GM12878 (cell line): ENCODE measurements around the gene SLC34A1. TPM values are rescaled to one million over a fixed set of nuclear protein-coding genes. Genes with fewer than 3 reads are reported as not detected.
A peak's percentile ranks its signal among the peaks of the same experiment; 100 is the strongest.

Source experiments
- ATAC-seq: fragments of 200-7000 bp; cut with Tn5 transposase; 3 replicates; pipeline ENCODE4 v1.9.1; 2020; ENCODE audit warnings: mild to moderate bottlenecking, moderate library complexity
- BruUV-seq: library from RNA; stranded (reverse); fragments of 400-500 nt; replicated peaks from 2 replicates; lab custom pipeline; 2021; lab: Mats Ljungman, UMichigan
- CTCF ChIA-PET: fragments of 300-600 bp; sonication (Branson Sonifier 250); formaldehyde crosslinking; extraction: SDS; loops from one replicate; lab custom pipeline; 2021; ENCODE audit warnings: inconsistent platforms; lab: Yijun Ruan, JAX
- POLR2A ChIA-PET: fragments of 350-600 bp; formaldehyde crosslinking; extraction: SDS; loops from one replicate; lab custom pipeline; 2021; ENCODE audit warnings: inconsistent platforms; lab: Charles Lee
- RAD21 ChIA-PET: fragments of 300-600 bp; sonication (Branson Sonifier 250); formaldehyde crosslinking; loops from one replicate; lab custom pipeline; 2023; ENCODE audit warnings: antibody characterized with exemption; ENCODE audit not compliant: unreplicated experiment; lab: Charles Lee
- SMC1A ChIA-PET: fragments of 300-600 bp; sonication (Branson Sonifier 250); formaldehyde crosslinking; loops from one replicate; lab custom pipeline; 2023; ENCODE audit not compliant: unreplicated experiment, uncharacterized antibody; lab: Charles Lee
- DNase-seq: peaks from one replicate; pipeline ENCODE4 v3.0.0-alpha.2; 2011; ENCODE audit warnings: low read depth, low spot score
- FAIRE-seq: peaks from 3 replicates; lab custom pipeline; 2011; peaks lifted over from hg19 to GRCh38; lab: Jason Lieb, UNC
- H2AFZ ChIP-seq: 2 replicates; pipeline ENCODE4 v1.6.0; 2011; ENCODE audit warnings: low read depth, low read length, control low read depth; ENCODE audit not compliant: control insufficient read depth
- H3K27ac ChIP-seq: 2 replicates; pipeline ENCODE4 v1.5.1; 2011; ENCODE audit warnings: control low read depth; ENCODE audit not compliant: control insufficient read depth, insufficient read depth
- H3K27me3 ChIP-seq, 2 experiments: replicated peaks in 1 of 2; 2 replicates each; pipeline versions ENCODE4 v1.6.0 to v1.6.1; 2011; ENCODE audit warnings: low read length in 1 of 2; ENCODE audit not compliant: control insufficient read depth in 2 of 2, insufficient read depth in 2 of 2
- H3K36me3 ChIP-seq, 2 experiments: 2 replicates each; pipeline ENCODE4 v1.5.1; 2011; ENCODE audit warnings: low read length in 1 of 2; ENCODE audit not compliant: control insufficient read depth in 2 of 2, insufficient read depth in 2 of 2
- H3K4me1 ChIP-seq: 2 replicates; pipeline ENCODE4 v1.6.1; 2011; ENCODE audit warnings: mild to moderate bottlenecking, low read length, moderate library complexity, mixed read lengths; ENCODE audit not compliant: control insufficient read depth, insufficient read depth
- H3K4me2 ChIP-seq: 2 replicates; pipeline ENCODE4 v1.6.0; 2011; ENCODE audit warnings: control low read depth; ENCODE audit not compliant: control insufficient read depth, insufficient read depth
- H3K4me3 ChIP-seq: fragments of 200-600 bp; sonication (generic); 2 replicates; pipeline ENCODE4 v1.5.1; 2016
- H3K79me2 ChIP-seq: 2 replicates; pipeline ENCODE4 v1.6.0; 2011; ENCODE audit warnings: low read length; ENCODE audit not compliant: control insufficient read depth, insufficient read depth
- H3K9ac ChIP-seq: 2 replicates; pipeline ENCODE4 v1.8.0; 2011; ENCODE audit warnings: low read length, control low read depth, mixed read lengths; ENCODE audit not compliant: control insufficient read depth, insufficient read depth
- H3K9me3 ChIP-seq: replicated peaks from 3 replicates; pipeline ENCODE4 v1.5.1; 2011; ENCODE audit warnings: mild to moderate bottlenecking, low read length; ENCODE audit not compliant: control insufficient read depth, insufficient read depth
- H4K20me1 ChIP-seq: 2 replicates; pipeline ENCODE4 v1.6.0; 2011; ENCODE audit not compliant: control insufficient read depth, insufficient read depth
- ASH2L ChIP-seq: fragments of 300-600, 200-600 bp; sonication (generic); IDR thresholded peaks from 2 replicates; pipeline ENCODE4 v1.6.1; 2017; ENCODE audit warnings: low read depth, mild to moderate bottlenecking, borderline replicate concordance
- ELK1 ChIP-seq: IDR thresholded peaks from 2 replicates; pipeline ENCODE4 v1.6.1; 2012; ENCODE audit warnings: low read depth, low read length, improper control_type of control experiment
- ESRRA ChIP-seq: IDR thresholded peaks from 2 replicates; pipeline ENCODE4 v1.6.1; 2012; ENCODE audit warnings: mild to moderate bottlenecking, low read length, improper control_type of control experiment
- IKZF2 ChIP-seq, 2 experiments: fragments of 450-650 bp; IDR thresholded peaks; 2 replicates each; pipeline ENCODE4 v1.6.1; 2017; ENCODE audit warnings: mild to moderate bottlenecking in 2 of 2, moderate library complexity in 2 of 2
- IRF4 ChIP-seq: IDR thresholded peaks from 2 replicates; pipeline ENCODE4 v1.6.1; 2011; ENCODE audit warnings: low read depth, low read length
- JUNB ChIP-seq: IDR thresholded peaks from 2 replicates; pipeline ENCODE4 v1.6.1; 2016; ENCODE audit warnings: antibody characterized with exemption, mild to moderate bottlenecking
- KAT2A ChIP-seq: conservative IDR thresholded peaks from 2 replicates; pipeline ENCODE4 v1.6.1; 2011; ENCODE audit warnings: low read depth, low read length; ENCODE audit not compliant: control insufficient read depth
- KDM1A ChIP-seq: fragments of 200-600 bp; sonication (generic); IDR thresholded peaks from 2 replicates; pipeline ENCODE4 v1.6.1; 2016; ENCODE audit warnings: borderline replicate concordance
- MEF2A ChIP-seq: IDR thresholded peaks from 2 replicates; pipeline ENCODE4 v1.6.1; 2011; ENCODE audit warnings: low read depth, mild to moderate bottlenecking, low read length, moderate library complexity; ENCODE audit not compliant: insufficient read depth
- MXI1 ChIP-seq: fragments of 150-350 bp; IDR thresholded peaks from 2 replicates; pipeline ENCODE4 v1.6.1; 2011; ENCODE audit warnings: low read depth, mild to moderate bottlenecking, inconsistent platforms, low read length, improper control_type of control experiment
- PBX3 ChIP-seq: IDR thresholded peaks from 2 replicates; pipeline ENCODE4 v1.6.1; 2011; ENCODE audit warnings: mild to moderate bottlenecking, low read depth, low read length, moderate library complexity; ENCODE audit not compliant: insufficient replicate concordance
- SMAD1 ChIP-seq: fragments of 450-650 bp; IDR thresholded peaks from 2 replicates; pipeline ENCODE4 v1.6.1; 2018; ENCODE audit warnings: mild to moderate bottlenecking, low read depth; ENCODE audit not compliant: partially characterized antibody
- ZSCAN29 ChIP-seq: fragments of 450-650 bp; IDR thresholded peaks from 2 replicates; pipeline ENCODE4 v1.6.1; 2017; ENCODE audit warnings: mild to moderate bottlenecking, moderate library complexity
- WGBS: methylation state at CpG from one replicate; pipeline ENCODE4 v1.1.6; 2016; ENCODE audit warnings: low lambda C conversion rate; ENCODE audit not compliant: insufficient replicate concordance, insufficient coverage; ENCODE audit errors: missing lambda C conversion rate; 5-methylcytosine and 5-hydroxymethylcytosine counted together
- in situ Hi-C: fragments of 300-500 bp; cut with MboI; formaldehyde crosslinking; loops from 9 replicates; pipeline ENCODE4 v1.14.3; 2018; ENCODE audit warnings: mixed read lengths
- intact Hi-C: fragments of 100-400 bp; cut with micrococcal nuclease; formaldehyde crosslinking; loops from one replicate; pipeline ENCODE4 v1.14.2; 2022; ENCODE audit not compliant: unreplicated experiment
- polyA plus RNA-seq, 11 experiments: library from polyadenylated mRNA; depleted of rRNA in 4 of 11; unstranded in 6 of 11; stranded (reverse) in 5 of 11; fragments of >200 nt; fragmentation: Nextera tagmentation in 4 of 11; fragmentation: Illumina TruSeq in 1 of 11; extraction: Ambion mirVana in 4 of 11; extraction: Trizol in 1 of 11; gene quantifications; 1 replicate in 1 of 11; 2 replicates in 10 of 11; pipeline versions ENCODE4 v1.2.1 to v1.2.3, GENCODE V29; 2011 to 2016; ENCODE audit warnings: inconsistent platforms in 2 of 11, missing spikeins in 2 of 11, low read depth in 1 of 11
- total RNA-seq, 4 experiments: library from RNA; depleted of rRNA in 3 of 4; stranded (reverse); fragments of >200 nt in 3 of 4; fragmentation: Illumina TruSeq in 1 of 4; extraction: Trizol in 1 of 4; gene quantifications; 2 replicates each; pipeline versions ENCODE4 v1.2.1 to v1.2.3, GENCODE V29; 2013 to 2021
- TF ChIP-seq, protein P1 (sequence below): fragments of 450-650 bp; IDR thresholded peaks from 2 replicates; pipeline ENCODE4 v1.6.1; 2017; ENCODE audit warnings: mild to moderate bottlenecking, moderate library complexity

The SLC34A1 gene
- total and polyA plus RNA-seq, 10 of the 15 experiments (the other 5 are each of a cell fraction or from before 2014, with no cell fraction given), result 0.03 to 0.14 (median 0.09) TPM; not detected in 2

- Histone ChIP-seq H3K27ac (no peak overlapping the region), H2AFZ (no peak overlapping the region), H3K36me3 (peaks cover 0 to 11% of the 10 kb centered on the region in 2 experiments; a peak in 2 of 4 replicates), H3K27me3 (no peaks in the 10 kb centered on the region), H3K9me3 (no peaks in the 10 kb centered on the region), H3K9ac (no peak overlapping the region), H3K79me2 (peaks cover 52% of the 10 kb centered on the region), H3K4me3 (peak overlapping the region; percentile 98; the same call in 1 of the 2 replicates), H3K4me2 (peak overlapping the region; percentile 90), H4K20me1 (0 out of 2 replicates have a peak, but pooled peaks cover 3% of the 10 kb centered on the region), H3K4me1 (peaks cover 13% of the 10 kb centered on the region)
- SMC1A ChIA-PET, result interaction anchor here (0.6 to 1.8 kb wide), 5 partner anchors 9 to 71 kb away, joined by 3 to 8 read pairs (median 4); partner anchors contain the start of gene RGS14
- in situ Hi-C loops (no loop called here), intact Hi-C loops (no loop called here)
- no peak for ATAC-seq
- FAIRE-seq, result no peak
- POLR2A ChIA-PET, result interaction anchor here (0.6 to 1.5 kb wide), 4 partner anchors 9 to 15 kb away, joined by 3 read pairs; partner anchors contain the start of gene RGS14
- CTCF ChIA-PET, result interaction anchor here (0.6 to 3.0 kb wide), 7 partner anchors 9 to 106 kb away, joined by 3 to 11 read pairs (median 5); no protein-coding TSS in a partner anchor
- TF ChIP-seq KAT2A, result no peak
- TF ChIP-seq JUNB, result no peak
- no peak for TF ChIP-seq MEF2A
- no peak for TF ChIP-seq IKZF2 (IDR thresholded peaks at IDR 0.05)
- no peak for TF ChIP-seq ELK1
- no peak for TF ChIP-seq ZSCAN29
- TF ChIP-seq ESRRA, result no peak
- no peak for TF ChIP-seq PBX3
- TF ChIP-seq, protein P1, sequence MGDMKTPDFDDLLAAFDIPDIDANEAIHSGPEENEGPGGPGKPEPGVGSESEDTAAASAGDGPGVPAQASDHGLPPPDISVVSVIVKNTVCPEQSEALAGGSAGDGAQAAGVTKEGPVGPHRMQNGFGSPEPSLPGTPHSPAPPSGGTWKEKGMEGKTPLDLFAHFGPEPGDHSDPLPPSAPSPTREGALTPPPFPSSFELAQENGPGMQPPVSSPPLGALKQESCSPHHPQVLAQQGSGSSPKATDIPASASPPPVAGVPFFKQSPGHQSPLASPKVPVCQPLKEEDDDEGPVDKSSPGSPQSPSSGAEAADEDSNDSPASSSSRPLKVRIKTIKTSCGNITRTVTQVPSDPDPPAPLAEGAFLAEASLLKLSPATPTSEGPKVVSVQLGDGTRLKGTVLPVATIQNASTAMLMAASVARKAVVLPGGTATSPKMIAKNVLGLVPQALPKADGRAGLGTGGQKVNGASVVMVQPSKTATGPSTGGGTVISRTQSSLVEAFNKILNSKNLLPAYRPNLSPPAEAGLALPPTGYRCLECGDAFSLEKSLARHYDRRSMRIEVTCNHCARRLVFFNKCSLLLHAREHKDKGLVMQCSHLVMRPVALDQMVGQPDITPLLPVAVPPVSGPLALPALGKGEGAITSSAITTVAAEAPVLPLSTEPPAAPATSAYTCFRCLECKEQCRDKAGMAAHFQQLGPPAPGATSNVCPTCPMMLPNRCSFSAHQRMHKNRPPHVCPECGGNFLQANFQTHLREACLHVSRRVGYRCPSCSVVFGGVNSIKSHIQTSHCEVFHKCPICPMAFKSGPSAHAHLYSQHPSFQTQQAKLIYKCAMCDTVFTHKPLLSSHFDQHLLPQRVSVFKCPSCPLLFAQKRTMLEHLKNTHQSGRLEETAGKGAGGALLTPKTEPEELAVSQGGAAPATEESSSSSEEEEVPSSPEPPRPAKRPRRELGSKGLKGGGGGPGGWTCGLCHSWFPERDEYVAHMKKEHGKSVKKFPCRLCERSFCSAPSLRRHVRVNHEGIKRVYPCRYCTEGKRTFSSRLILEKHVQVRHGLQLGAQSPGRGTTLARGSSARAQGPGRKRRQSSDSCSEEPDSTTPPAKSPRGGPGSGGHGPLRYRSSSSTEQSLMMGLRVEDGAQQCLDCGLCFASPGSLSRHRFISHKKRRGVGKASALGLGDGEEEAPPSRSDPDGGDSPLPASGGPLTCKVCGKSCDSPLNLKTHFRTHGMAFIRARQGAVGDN, result no peak
- no peak for TF ChIP-seq IRF4
- no peak for TF ChIP-seq ASH2L
- TF ChIP-seq KDM1A, result no peak
- TF ChIP-seq SMAD1, result no peak
- no peak for TF ChIP-seq MXI1
- RAD21 ChIA-PET, result interaction anchor here (0.9 to 1.0 kb wide), 2 partner anchors 9 to 21 kb away, joined by 3 read pairs; partner anchors contain the start of gene RGS14
- 76% methylated on average over 3 of the region's 3 CpGs for WGBS
- no TSS peak for BruUV-seq
- no peak for DNase-seq
These were observed 34.9 kb upstream of the SLC34A1 start for GRCh38 chr5:177349362-177349647.
